HepG2 (cell line): ENCODE results near the gene TIMM10. TPM values are rescaled to one million over a fixed set of nuclear protein-coding genes. Genes with fewer than 3 reads are reported as not detected.

Experiments
- ADNP ChIP-seq: sonication (generic); formaldehyde crosslinking; IDR thresholded peaks from 2 replicates; pipeline ENCODE4 v1.4.0; 2020; ENCODE audit warnings: missing genetic modification reagents
- AKNA ChIP-seq: sonication (generic); formaldehyde crosslinking; IDR thresholded peaks from 2 replicates; pipeline ENCODE4 v1.4.0; 2020; ENCODE audit warnings: missing genetic modification reagents, borderline replicate concordance
- CREB3 ChIP-seq: sonication (generic); formaldehyde crosslinking; IDR thresholded peaks from 2 replicates; pipeline ENCODE4 v1.5.0; 2020; ENCODE audit warnings: missing genetic modification reagents
- CSRNP2 ChIP-seq: sonication (generic); formaldehyde crosslinking; conservative IDR thresholded peaks from 2 replicates; pipeline ENCODE4 v1.8.0; 2022; ENCODE audit warnings: low read depth, missing genetic modification reagents
- E2F2 ChIP-seq: sonication (generic); formaldehyde crosslinking; IDR thresholded peaks from 2 replicates; pipeline ENCODE4 v1.4.0; 2020; ENCODE audit warnings: missing genetic modification reagents, borderline replicate concordance
- EHMT2 ChIP-seq: fragments of 200-600 bp; sonication (generic); IDR thresholded peaks from 2 replicates; pipeline ENCODE4 v1.7.0; 2017; ENCODE audit warnings: antibody characterized with exemption, low read depth, low read length, borderline replicate concordance
- HOXA3 ChIP-seq: sonication (generic); formaldehyde crosslinking; IDR thresholded peaks from 2 replicates; pipeline ENCODE4 v1.5.0; 2020; ENCODE audit warnings: missing genetic modification reagents
- MLXIP ChIP-seq: sonication (generic); formaldehyde crosslinking; IDR thresholded peaks from 2 replicates; pipeline ENCODE4 v1.9.0; 2021; ENCODE audit warnings: missing genetic modification reagents, borderline replicate concordance
- MZF1 ChIP-seq: sonication (generic); formaldehyde crosslinking; IDR thresholded peaks from 2 replicates; pipeline ENCODE4 v1.8.1; 2023; ENCODE audit warnings: mild to moderate bottlenecking, missing genetic modification reagents, borderline replicate concordance
- RBFOX2 ChIP-seq: fragments of 200-400 bp; formaldehyde crosslinking; IDR thresholded peaks from 2 replicates; pipeline ENCODE4 v1.6.1; 2017; ENCODE audit warnings: low read depth, mild to moderate bottlenecking, low read length
- SALL1 ChIP-seq: sonication (generic); formaldehyde crosslinking; IDR thresholded peaks from 2 replicates; pipeline ENCODE4 v1.8.0; 2022; ENCODE audit warnings: mild to moderate bottlenecking, missing genetic modification reagents
- SMC3 ChIP-seq: IDR thresholded peaks from 2 replicates; pipeline ENCODE4 v1.6.1; 2011; ENCODE audit warnings: low read length, improper control_type of control experiment
- SYNCRIP ChIP-seq: fragments of 200-400 bp; formaldehyde crosslinking; IDR thresholded peaks from 2 replicates; pipeline ENCODE4 v1.6.1; 2018; ENCODE audit warnings: mild to moderate bottlenecking, low read depth, low read length; ENCODE audit not compliant: insufficient read depth
- ZNF17 ChIP-seq: sonication (generic); formaldehyde crosslinking; IDR thresholded peaks from 2 replicates; pipeline ENCODE4 v1.5.0; 2020; ENCODE audit warnings: mild to moderate bottlenecking, missing genetic modification reagents
- ZNF749 ChIP-seq: sonication (generic); formaldehyde crosslinking; IDR thresholded peaks from 2 replicates; pipeline ENCODE4 v1.8.0; 2022; ENCODE audit warnings: mild to moderate bottlenecking, missing genetic modification reagents, moderate library complexity, borderline replicate concordance
- polyA plus RNA-seq, 8 experiments: library from polyadenylated mRNA; depleted of rRNA in 3 of 8; stranded (reverse) in 7 of 8; unstranded in 1 of 8; fragments of >200 nt; fragmentation: Illumina TruSeq in 4 of 8; extraction: Trizol in 4 of 8; gene quantifications; 2 replicates each; pipeline versions ENCODE4 v1.2.1 to v1.2.3, GENCODE V29; 2011 to 2016; ENCODE audit warnings: low read depth in 4 of 8, missing spikeins in 1 of 8, mixed read lengths in 1 of 8; ENCODE audit not compliant: insufficient read depth in 1 of 8
- total RNA-seq, 5 experiments: library from RNA; depleted of rRNA; stranded (reverse); fragments of >200 nt; fragmentation: Illumina TruSeq; extraction: Trizol; gene quantifications; 2 replicates each; pipeline ENCODE4 v1.2.3, GENCODE V29; 2016; ENCODE audit warnings: low read depth in 1 of 5

Gene TIMM10
- total and polyA plus RNA-seq, 2 of the 13 experiments (the other 11 are each of a cell fraction or from before 2014, with no cell fraction given), result 67.8 to 82.2 TPM

- TF ChIP-seq CREB3 (CRISPR knock-in tag), result 0 out of 2 replicates have a peak, but pooled peaks have one; percentile 40
- TF ChIP-seq ZNF17, result no peak
- no peak for TF ChIP-seq SYNCRIP
- TF ChIP-seq ADNP (CRISPR knock-in tag), result no peak
- no peak for TF ChIP-seq EHMT2
- no peak for TF ChIP-seq HOXA3
- TF ChIP-seq E2F2, result no peak
- peak; percentile 73 for TF ChIP-seq RBFOX2
- TF ChIP-seq CSRNP2, result no peak
- TF ChIP-seq AKNA (CRISPR knock-in tag), result peak; percentile 48; the same call in 1 of the 2 replicates
- TF ChIP-seq MZF1 (CRISPR knock-in tag), result 0 out of 2 replicates have a peak, but pooled peaks have one; percentile 42
- 0 out of 2 replicates have a peak, but pooled peaks have one; percentile 19 for TF ChIP-seq ZNF749
- TF ChIP-seq MLXIP (CRISPR knock-in tag), result no peak
- no peak for TF ChIP-seq SALL1 (CRISPR knock-in tag)
- no peak for TF ChIP-seq SMC3
Measured at GRCh38 chr11:57513911-57514537, 16.5 kb downstream of the TIMM10 start (continued).
